Lung microvascular endothelial cell (primary cell): ENCODE data around the gene KRTAP23-1. TPM values are rescaled to one million over a fixed set of nuclear protein-coding genes. Genes with fewer than 3 reads are reported as not detected.

Source experiments
- DNase-seq, 2 donors: peaks; one replicate each; pipeline versions ENCODE4 v3.0.0 to v3.0.0-alpha.2; 2010; ENCODE audit warnings: low read depth in 2 of 2
- total RNA-seq: library from RNA; depleted of rRNA; stranded (reverse); fragments of >200 nt; gene quantifications from 2 replicates; pipeline ENCODE4 v1.2.1, GENCODE V29; 2014

The KRTAP23-1 gene, protein sequence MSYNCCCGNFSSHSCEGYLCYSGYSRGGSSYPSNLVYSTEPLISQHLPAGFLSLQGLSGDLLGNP
- total RNA-seq = not detected in 2 replicates

GRCh38 chr21:30348506-30348905 lies at the start of gene KRTAP23-1:
Gene KRTAP23-1, minus strand, starts transcription at chr21:30348606. Its CDS starts 0 bp downstream, at chr21:30348606.
- DNase-seq = no peak

GRCh38 chr21:30395731-30396130 lies 47.3 kb upstream of the KRTAP23-1 start, which contains the start of gene KRTAP13-1:
Gene KRTAP13-1, plus strand, starts transcription at chr21:30396031. Its CDS starts 56 bp downstream, at chr21:30396087.
- DNase-seq = no peak

DNA sequence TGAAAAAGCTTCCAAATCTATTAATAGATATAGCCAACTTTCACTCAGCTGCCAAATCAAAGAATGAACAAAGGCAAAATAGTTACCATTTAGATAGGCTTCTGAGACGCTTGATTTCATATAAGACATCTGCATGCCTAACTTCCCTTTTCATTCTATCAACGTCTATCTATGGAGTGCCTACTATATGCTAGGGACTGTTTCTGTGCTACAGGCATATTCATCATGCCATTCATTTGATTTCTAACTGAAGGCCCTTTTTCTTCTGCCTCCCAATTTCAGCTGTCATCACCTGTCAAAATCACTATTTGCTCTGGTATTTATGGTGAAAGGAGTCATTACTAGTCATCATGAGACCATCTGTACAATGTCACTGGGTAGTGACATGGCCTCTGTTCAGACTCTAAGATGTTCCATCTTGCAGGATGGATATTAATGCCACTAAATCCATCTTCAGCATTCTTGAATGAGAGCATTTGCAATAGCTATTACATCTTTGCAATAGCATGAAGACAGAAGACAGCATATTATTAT lies 43.2 kb upstream of the KRTAP23-1 start:
- no peak for DNase-seq

DNA sequence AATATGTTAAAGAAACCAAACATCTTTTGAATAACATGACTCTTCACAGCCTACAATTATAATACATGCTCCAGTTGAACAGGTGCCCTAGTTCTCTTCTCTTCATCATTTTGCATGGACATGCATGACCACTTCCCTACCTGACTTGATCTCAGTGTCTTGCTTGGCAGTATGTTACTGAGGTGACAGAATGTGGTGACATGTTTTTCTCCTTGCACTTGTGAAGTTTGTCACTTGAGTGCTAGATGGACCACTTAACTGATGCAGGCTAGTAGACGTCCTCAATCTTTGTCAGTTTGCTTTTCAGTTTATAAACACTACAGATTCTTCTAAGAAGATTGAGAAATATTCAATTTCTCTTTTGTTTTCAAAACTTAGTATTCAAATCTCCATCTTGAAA lies 33.8 kb upstream of the KRTAP23-1 start:
- no peak for DNase-seq

GRCh38 chr21:30372139-30372770 lies 23.8 kb upstream of the KRTAP23-1 start, which contains the start of gene KRTAP13-2:
Gene KRTAP13-2, minus strand, starts transcription at chr21:30372271. Its CDS starts 58 bp downstream, at chr21:30372213.
- no peak for DNase-seq

DNA sequence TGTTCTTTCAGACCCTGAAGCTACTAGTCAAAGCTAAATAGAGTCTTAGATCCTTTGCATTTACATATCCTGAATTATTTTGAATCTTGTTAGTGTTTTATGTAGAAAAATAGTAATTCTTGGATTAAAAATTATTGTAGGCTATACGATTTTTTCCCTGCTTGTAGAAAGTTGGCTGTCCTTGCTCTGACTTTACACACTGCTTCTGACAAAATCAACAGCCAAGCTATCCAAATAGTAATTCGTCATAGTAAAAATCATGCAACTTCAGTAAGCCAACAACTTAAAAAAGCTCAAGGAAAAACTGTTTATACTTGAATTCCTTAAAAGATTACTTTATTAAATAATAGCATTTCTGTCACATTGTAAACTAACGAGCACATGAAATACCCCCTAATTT lies 7.5 kb upstream of the KRTAP23-1 start:
- DNase-seq = no peak

DNA sequence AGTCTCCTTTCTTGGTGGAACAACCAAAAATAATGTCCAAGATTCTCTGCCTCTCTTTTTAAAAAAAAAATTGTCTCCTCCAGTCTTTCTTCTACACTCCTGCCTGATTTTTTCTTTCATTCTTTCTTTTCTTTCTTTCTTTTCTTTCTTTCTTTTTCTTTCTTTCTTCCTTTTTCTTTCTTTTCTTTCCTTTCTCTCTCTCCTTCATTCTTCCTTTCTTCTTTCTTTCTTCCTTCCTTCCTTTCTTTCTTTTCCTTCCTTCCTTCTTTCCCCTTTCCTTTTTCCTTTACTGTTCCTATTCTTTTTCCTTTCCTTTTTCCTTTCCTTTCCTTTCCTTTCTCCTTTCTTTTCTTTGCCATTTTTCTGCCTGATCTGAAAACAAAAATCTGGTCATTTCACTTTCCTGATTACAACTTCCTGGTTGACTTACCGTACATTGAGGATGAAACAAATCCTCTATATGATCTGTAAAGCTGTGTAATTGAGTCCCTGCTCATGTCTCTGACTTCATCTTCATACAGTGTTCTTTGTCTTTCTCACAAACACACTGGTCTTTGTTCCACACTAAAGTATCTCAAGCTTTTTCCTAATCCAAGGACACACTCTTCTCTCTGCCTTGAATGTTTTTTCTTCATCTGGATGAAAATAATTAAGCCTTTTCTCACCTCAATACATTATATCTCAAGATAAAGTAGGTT lies 6.1 kb upstream of the KRTAP23-1 start:
- no peak for DNase-seq

GRCh38 chr21:30351534-30351933 lies 3.1 kb upstream of the KRTAP23-1 start:
- no peak for DNase-seq

DNA sequence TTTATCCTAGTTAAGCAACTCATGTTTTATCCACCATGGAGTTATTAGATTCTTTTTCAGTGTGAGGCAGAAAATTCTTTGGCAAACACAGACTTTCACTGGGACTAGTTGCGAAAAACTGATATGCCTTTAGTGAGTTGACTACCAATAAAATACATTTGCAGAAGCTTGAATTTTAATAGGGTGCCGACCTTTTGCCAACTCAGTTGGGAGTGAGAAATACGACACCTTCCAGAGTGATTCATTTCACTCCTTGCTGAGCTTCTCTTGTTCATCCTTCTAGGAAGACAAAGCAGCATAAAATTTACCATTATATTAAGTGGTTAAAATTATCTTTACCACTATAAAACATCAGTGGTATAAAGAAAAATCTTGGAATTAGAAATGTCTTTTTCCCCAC lies 1.2 kb upstream of the KRTAP23-1 start:
- DNase-seq = no peak

DNA sequence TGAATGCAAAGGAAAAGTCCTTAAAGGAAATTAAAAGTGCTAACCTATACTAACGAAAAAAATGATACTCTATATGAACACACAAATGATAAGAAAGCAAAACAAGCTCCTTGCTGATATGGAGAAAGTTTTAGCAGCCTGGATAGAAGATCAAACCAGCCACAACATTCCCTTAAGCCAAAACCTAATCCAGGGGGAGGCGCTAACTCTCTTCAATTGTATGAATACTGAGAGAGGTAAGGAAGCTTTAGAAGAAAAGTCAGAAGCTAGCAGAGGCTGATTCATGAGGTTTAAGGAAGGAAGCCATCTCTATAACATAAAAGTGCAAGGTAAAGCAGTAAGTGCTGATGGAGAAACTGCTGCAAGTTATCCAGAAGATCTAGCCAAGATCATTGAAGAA lies 3.4 kb downstream of the KRTAP23-1 start:
- DNase-seq = no peak

DNA sequence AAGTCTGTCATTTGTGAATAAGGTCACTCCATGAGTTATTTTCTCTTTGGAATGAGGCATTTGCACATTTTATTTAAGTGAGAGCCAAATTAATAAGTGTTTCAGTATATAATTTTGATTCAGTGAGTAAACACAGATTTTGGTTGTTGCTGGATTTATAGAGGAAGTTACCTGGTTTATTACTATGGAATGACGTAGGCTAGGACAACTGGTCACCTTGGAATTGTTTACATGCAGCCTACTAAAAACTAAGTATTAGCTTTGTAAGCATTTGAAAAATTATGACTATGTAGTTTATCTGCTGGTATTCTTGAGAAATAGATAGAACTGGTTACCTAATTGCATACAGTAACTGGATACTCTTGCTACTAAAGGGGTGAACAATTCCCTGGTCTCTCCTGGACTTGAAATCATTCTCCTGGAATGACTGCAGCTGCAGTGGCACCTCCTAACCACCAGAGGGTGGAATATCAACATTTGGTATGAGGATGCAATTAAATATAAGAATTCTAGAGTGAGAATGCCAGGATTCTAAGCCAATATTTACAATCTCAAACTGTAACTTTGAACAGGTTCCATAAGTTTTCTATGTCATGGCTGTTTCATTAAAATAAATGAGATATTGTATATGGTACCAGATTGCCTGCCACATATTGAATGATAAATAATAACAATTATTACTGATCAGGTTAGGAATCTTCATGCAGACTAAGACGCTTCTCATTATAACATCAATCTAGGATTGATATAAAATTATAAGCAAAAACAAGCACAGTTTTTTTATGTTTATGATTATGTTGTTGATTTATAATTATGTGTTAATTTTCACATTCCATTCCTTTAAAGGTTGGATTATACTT lies 7.5 kb downstream of the KRTAP23-1 start:
- peak; percentile 13 to 24 for DNase-seq

DNA sequence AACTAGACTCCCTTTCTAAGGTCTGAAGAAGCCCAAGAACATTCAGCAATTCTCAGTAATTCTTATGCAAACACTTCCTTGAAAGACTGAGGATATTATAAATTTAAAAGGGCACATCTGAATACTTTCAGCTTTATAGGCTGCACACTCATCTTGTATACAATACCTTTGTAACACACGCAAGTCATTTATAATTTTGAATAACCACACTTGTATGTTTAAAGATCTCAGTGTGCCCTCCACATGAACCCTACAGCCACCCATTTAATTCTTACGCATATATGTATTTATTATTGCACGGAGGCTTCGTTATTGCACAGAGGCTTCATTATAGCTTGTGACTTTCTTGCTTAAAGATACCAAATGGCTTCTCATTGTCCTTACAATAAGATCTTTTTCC lies 9.7 kb downstream of the KRTAP23-1 start:
- no peak for DNase-seq

GRCh38 chr21:30337772-30338171 lies 10.6 kb downstream of the KRTAP23-1 start:
- DNase-seq = no peak

- DNase-seq = no peak
Observed at GRCh38 chr21:30337276-30337744, 11.1 kb downstream of the KRTAP23-1 start, which contains the start of gene KRTAP27-1. Gene KRTAP27-1, minus strand, starts transcription at chr21:30337694. Its CDS starts 26 bp downstream, at chr21:30337668.

GRCh38 chr21:30336596-30336995 lies 11.8 kb downstream of the KRTAP23-1 start:
- DNase-seq = no peak

GRCh38 chr21:30333736-30334135 lies 14.7 kb downstream of the KRTAP23-1 start:
- no peak for DNase-seq

GRCh38 chr21:30332681-30333080 lies 15.7 kb downstream of the KRTAP23-1 start:
- no peak for DNase-seq

GRCh38 chr21:30329203-30329875 lies 19.1 kb downstream of the KRTAP23-1 start:
- DNase-seq = no peak

GRCh38 chr21:30326390-30326789 lies 22.0 kb downstream of the KRTAP23-1 start:
- DNase-seq = no peak

GRCh38 chr21:30320215-30320614 lies 28.2 kb downstream of the KRTAP23-1 start, which contains the start of gene KRTAP26-1:
Gene KRTAP26-1, minus strand, starts transcription at chr21:30320315. Its CDS starts 280 bp downstream, at chr21:30320035.
- no peak for DNase-seq

DNA sequence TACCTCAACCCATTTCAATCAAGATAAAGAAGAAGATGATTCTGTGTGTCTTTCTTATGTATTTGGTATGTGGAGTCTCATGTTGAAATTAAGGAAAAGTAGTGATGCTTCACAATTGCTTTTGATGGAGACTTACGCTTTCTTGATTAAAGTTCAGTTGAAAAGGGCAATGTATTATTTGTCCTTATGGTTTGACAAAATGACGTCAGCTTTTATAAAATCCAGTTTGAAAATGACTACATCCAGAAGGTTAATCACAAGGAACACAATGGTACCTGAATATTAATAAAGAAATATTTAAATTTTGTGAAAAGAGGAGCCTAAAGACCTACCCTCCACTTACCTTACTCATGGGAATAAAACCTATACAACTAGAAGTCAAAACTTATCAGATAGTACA lies 32.7 kb downstream of the KRTAP23-1 start:
- DNase-seq = no peak
